GM19397 (cell line): ENCODE data around the gene NR1I3.
"Not testable (repeated sequence)": the region's sequence is repeated elsewhere in the genome, so short reads cannot be mapped to it uniquely, and the experiment has no call there.

Experiments used
- ATAC-seq: cut with Tn5 transposase; IDR thresholded peaks from one replicate; pipeline ENCODE4 v1.9.1; 2021; ENCODE audit warnings: mild to moderate bottlenecking, moderate library complexity; ENCODE audit not compliant: unreplicated experiment

The NR1I3 gene

GRCh38 chr1:161238039-161238473 lies at the start of gene NR1I3:
Gene NR1I3, minus strand, starts transcription at chr1:161238203. Its CDS starts 1,638 bp downstream, at chr1:161236565.
- no peak for ATAC-seq

- no peak for ATAC-seq
Observed at GRCh38 chr1:161287482-161288054, 49.6 kb upstream of the NR1I3 start.

- ATAC-seq = no peak
Observed at GRCh38 chr1:161285521-161285920, 47.5 kb upstream of the NR1I3 start.

- no peak for ATAC-seq
Observed at GRCh38 chr1:161285113-161285512, 47.1 kb upstream of the NR1I3 start.

GRCh38 chr1:161282991-161283390 lies 45.0 kb upstream of the NR1I3 start:
- no peak for ATAC-seq

GRCh38 chr1:161274874-161275273 lies 36.9 kb upstream of the NR1I3 start:
- no peak for ATAC-seq

- ATAC-seq = no peak
Observed at GRCh38 chr1:161273402-161273801, 35.4 kb upstream of the NR1I3 start.

- ATAC-seq = no peak
Observed at GRCh38 chr1:161267321-161267720, 29.3 kb upstream of the NR1I3 start.

- no peak for ATAC-seq
Observed at GRCh38 chr1:161266836-161267235, 28.8 kb upstream of the NR1I3 start.

GRCh38 chr1:161266202-161266601 lies 28.2 kb upstream of the NR1I3 start:
- no peak for ATAC-seq

- ATAC-seq = no peak
Observed at GRCh38 chr1:161265305-161265704, 27.3 kb upstream of the NR1I3 start.

GRCh38 chr1:161261261-161262235 lies 23.5 kb upstream of the NR1I3 start:
- no peak for ATAC-seq

- no peak for ATAC-seq
Observed at GRCh38 chr1:161260376-161261260, 22.6 kb upstream of the NR1I3 start.

- ATAC-seq = no peak
Observed at GRCh38 chr1:161259765-161260164, 21.8 kb upstream of the NR1I3 start.

- no peak for ATAC-seq
Observed at GRCh38 chr1:161259345-161259702, 21.3 kb upstream of the NR1I3 start.

- no peak for ATAC-seq
Observed at GRCh38 chr1:161258439-161259344, 20.7 kb upstream of the NR1I3 start, which contains the start of gene PCP4L1. Gene PCP4L1, plus strand, starts transcription at chr1:161258745. Its CDS starts 230 bp downstream, at chr1:161258975.

- ATAC-seq = not testable (repeated sequence)
Observed at GRCh38 chr1:161257109-161257508, 19.1 kb upstream of the NR1I3 start.

GRCh38 chr1:161255955-161256520 lies 18.0 kb upstream of the NR1I3 start:
- not testable (repeated sequence) for ATAC-seq

- ATAC-seq = not testable (repeated sequence)
Observed at GRCh38 chr1:161255302-161255701, 17.3 kb upstream of the NR1I3 start.

- no peak for ATAC-seq
Observed at GRCh38 chr1:161251579-161251978, 13.6 kb upstream of the NR1I3 start.
